ENCODE results near the gene ACTN2.

ACTN2 gene

DNA sequence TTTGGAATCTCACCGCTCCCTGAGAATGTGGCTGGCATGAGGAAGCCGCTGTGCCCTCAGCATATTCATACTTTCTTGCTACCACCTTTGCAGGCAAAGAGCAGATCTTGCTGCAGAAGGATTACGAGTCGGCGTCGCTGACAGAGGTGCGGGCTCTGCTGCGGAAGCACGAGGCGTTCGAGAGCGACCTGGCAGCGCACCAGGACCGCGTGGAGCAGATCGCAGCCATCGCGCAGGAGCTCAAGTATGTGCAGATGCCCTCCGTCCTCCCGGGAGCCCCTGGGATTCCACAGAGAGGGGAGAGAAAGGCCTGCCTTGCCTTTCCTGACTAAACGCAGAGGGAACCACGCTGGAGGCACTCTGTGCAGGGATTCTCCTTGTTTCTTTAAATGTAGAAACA is 58.2 kb downstream of the ACTN2 start:
- DNase-seq: no peak

GRCh38 chr1:236746785-236747184 is 60.5 kb downstream of the ACTN2 start:
- no peak for DNase-seq

DNA sequence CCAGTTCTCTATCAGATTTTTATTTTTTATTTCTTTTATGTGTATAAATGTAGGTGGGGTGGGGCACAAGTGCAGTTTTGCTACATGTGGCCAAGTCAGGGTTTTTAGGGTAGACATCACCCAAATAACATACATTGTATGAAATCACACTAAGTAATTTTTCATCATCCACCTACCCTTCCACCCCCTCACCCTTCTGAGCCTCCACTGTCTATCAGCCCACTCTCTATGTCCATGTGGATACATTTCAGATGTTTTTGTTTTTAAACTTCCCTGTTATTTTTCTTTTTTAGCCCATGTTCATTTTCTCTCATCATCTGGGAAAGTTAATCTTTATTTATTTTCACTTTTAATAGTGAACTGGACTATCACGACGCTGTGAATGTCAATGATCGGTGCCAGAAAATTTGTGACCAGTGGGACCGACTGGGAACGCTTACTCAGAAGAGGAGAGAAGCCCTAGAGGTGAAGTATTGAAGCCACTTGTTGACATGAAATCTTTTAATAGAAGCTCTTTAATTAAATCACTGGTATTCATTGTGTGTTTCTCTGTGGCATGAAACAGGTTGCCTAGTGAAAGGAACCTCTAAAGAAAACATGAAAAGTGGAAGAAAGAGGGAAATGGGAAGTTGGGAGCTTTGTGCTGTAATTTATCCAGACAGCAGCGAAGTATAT is 61.1 kb downstream of the ACTN2 start:
- no peak for DNase-seq

DNA sequence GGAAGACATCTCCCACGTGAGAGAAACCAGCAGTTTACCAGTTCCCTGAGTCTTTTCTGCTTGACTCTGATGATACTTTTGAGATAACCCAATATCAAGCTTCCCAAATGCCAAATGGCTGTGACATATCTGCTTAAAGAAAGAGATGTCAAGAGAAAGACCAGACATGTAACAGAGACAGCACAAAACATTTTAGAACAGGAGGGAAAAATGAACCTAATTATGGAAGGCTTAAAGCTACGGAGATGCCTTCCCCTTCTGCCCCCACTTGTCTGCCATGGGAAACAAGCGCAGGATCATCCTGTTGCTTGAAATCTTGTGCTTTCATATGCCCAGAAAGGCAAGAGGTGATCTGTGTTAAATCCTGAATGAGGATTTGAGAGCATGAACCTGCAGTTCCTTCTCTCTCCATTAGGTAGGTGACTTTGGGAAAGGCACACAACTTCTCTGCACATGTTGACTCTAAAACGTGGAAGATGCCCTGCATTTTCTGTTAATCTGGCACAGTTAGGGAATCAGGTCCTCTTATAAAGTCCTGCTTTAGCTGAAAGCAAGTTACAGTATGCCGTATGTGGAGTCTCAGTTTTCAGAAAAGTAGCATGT is 62.1 kb downstream of the ACTN2 start:
- no peak for DNase-seq

DNA sequence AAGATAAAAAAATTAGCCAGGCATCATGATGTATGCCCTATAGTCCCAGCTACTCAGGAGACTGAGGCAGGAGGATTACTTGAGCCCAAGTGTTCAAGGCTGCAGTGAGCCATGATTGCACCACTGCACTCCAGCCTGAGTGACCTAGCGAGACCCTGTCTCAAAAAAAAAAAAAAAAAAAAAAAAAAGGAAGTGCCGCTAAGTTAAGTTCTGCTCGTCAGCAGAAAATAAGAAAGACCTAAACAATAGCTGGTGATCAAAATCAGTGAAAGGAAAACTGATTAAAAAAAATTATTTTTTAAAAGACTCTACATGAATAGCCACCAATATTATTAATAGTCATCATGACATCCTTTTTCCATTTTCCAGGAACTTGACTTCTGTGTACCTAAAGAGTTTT is 64.6 kb downstream of the ACTN2 start:
- no peak for DNase-seq

DNA sequence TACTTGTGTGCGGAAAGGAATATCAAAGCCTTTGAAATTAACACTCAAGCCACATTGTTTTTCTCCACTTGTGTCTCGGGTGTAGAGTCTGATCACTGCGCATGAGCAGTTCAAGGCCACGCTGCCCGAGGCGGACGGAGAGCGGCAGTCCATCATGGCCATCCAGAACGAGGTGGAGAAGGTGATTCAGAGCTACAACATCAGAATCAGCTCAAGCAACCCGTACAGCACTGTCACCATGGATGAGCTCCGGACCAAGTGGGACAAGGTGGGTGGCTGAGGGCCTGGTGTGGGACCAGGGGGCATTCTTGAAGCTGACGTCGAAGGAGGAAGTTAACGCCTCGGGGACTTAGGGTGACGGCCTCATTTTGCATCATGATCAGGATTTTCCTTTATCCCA is 65.1 kb downstream of the ACTN2 start:
- DNase-seq: no peak

GRCh38 chr1:236751935-236752334 is 65.6 kb downstream of the ACTN2 start:
- no peak for DNase-seq

DNA sequence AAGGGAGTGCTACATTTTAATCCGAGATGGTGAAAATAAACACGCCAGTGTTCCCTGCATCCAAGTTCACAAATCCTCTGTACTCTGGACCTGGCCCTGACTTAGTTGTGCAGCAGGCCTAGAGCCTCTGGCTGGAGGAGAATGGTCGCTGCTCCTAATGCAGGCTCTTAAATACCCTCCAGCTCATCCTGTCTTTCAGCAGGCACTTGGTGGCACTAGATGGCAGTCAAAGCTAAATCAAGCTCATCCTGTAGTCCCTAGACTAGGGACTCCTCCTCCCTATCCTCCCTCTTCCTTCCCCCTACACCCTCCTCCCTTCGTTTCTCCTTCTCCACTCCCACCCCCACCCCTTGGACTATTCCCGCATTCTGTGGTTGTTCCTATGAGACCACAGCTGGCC is 67.2 kb downstream of the ACTN2 start:
- no peak for DNase-seq

- DNase-seq: no peak
Observed at GRCh38 chr1:236753964-236754363, 67.7 kb downstream of the ACTN2 start.

GRCh38 chr1:236754525-236755210 is 68.4 kb downstream of the ACTN2 start:
- DNase-seq: no peak

- DNase-seq: no peak
Observed at GRCh38 chr1:236757640-236758039, 71.3 kb downstream of the ACTN2 start.

DNA sequence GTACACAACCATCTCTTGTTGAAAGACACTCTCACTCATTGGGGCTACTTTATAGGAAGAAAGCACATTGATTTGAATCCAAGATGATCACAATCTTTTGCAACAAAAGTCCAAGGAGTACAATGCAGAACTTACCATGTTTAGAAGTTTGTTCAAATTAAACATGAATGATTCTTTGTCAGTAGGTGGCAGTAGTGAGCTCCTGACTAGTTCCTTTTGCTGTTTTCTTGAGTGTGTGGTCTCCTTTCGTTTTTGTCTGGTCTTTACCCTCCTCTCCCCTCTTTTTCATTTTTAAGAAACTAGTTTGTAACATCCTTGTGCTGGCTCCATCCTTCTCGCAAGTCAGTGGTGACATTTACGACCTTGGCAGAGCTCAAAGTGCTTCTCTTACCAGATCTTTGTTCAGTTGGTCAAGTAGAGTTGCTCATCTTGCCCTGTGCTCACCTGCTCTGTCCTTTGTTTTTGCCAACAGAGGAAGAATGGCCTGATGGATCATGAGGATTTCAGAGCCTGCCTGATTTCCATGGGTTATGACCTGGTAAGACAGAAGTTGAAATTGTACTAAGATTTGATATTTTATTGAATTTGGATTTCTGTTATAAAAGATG is 73.1 kb downstream of the ACTN2 start:
- DNase-seq: peak in 3 of 6 experiments; percentile 1 to 61 (median 43)

DNA sequence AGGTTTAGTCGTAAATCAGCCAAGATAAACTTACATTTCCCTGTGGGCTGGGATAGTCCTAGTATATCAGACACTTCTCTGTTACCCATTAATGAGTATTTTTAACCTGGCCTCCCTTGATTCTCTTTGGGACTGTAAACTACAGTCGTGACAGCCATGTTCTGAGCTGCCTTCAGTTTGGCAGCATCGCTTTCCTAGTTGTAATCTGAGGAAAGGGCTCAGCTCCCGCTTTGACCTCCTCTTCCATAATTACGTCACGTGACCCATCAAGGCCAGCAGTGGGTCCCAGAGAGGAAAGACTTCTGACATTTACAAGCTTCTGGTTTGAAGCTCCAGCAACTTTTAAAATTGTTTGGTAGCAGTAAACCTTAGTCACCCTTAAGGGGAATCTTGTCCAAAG is 74.2 kb downstream of the ACTN2 start:
- DNase-seq: no peak

DNA sequence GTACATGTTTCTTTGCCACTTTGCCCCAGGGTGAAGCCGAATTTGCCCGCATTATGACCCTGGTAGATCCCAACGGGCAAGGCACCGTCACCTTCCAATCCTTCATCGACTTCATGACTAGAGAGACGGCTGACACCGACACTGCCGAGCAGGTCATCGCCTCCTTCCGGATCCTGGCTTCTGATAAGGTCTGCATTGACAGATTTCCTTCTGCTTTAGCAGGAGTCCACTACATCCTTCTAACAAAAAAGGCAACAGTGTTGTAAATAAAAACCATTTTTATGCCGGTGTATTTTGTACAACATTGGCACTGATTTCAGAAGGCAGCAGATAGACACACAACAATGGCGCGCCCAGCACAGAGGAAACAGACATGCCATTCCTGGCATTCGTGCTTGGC is 74.7 kb downstream of the ACTN2 start:
- DNase-seq: no peak

DNA sequence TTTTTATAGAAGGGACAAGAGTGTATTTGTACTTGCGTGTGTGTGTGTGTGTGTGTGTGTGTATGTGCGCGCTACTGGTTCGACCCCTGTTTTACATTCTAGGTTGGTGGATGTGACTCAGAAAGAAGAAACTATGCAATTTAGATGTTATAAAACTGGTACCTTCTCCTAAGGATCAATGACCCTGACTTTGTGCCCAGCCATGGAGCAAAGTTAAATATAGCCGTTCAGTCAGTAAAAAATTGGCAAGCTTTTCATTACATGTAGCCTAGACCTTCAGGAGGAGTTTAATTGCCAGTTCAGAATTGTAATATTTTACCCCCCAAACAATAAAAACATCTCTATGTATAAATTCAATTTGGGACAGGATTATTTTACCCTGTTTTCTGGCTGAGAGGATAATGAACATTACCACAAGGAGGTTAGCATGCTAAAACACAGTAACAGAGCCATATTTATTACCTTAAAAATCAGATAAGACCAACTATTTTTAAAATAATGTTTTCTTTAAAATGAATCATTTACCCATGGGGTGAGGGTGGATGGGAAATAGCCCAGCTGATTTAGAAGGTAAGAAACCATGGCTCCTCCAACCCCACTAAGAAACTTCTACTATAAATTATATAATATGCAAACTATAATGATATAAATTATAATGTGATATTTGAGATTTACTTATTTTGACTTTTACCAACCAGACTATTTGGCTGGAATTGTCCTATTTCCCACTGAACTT is 75.3 kb downstream of the ACTN2 start:
- no peak for DNase-seq

DNA sequence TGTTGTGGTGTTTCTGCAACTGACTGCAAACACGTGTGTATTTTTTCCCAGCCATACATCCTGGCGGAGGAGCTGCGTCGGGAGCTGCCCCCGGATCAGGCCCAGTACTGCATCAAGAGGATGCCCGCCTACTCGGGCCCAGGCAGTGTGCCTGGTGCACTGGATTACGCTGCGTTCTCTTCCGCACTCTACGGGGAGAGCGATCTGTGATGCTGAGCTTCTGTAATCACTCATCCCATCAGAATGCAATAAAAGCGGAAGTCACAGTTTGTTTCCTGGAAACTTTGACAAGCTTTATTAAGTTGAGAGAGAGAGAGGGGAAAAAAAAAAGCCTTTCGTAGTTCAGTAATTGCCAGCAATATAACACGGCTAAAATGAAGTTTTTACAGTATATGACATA is 76.1 kb downstream of the ACTN2 start:
- DNase-seq: no peak

DNA sequence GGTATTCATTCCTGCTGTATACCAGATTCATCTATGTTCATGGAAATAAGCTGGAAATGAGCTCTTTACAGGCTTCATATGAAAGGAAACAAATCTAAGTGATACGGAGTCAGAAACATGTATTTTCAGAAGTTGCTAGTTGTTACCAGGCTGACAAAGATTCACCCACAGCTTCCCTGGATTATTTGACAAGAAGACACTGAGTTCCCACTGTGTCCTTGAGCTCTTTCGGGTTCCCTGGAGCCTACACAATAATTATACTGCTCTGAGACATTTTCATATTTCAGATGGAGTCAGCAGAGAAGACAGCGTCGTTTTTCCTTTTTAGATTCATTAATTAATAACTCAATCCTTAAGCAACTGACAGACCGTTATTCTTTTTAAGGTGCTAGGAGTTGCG is 79.5 kb downstream of the ACTN2 start:
- no peak for DNase-seq

DNA sequence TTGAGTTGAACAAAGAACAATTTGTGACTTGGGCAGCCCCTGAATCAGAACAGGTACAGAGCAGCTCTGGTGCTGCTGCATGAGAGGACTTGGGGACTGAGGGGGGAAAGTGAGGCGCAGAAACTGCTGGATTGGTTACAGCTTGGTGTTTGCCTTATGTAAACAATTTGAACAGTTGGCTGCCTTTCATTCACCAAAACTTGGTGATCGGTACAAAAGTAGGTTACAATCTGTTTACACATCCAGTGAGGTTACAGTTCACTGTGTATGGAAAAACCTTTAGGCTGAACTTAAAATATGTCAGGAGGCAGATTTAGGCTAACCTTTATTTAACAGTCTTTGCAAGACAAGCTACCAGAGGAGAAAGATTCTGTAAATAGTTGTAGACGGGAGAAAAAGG is 80.2 kb downstream of the ACTN2 start:
- no peak for DNase-seq

- no peak for DNase-seq
Observed at GRCh38 chr1:236767276-236767675, 81.0 kb downstream of the ACTN2 start.

- DNase-seq: no peak
Observed at GRCh38 chr1:236768601-236769000, 82.3 kb downstream of the ACTN2 start.

DNA sequence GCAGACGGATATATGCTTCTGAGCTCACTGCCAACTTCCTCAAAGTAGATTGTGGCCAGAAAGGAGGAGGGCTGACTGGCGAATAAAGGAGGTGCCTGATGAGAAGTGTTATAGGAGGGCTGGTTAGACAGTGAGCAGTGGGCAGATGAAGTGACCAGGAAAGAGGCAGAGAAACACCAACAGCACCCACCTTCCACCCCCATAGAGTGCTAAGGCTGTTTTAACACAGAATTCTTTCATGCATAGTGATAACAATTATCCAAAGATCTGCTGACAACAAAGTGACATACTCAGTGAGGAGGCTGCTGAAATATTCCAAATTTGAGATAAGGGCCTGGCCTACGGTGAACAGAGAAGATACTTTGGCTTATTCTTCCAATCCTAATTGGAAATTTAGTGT is 87.6 kb downstream of the ACTN2 start:
- no peak for DNase-seq

- DNase-seq: no peak
Observed at GRCh38 chr1:236774926-236775325, 88.6 kb downstream of the ACTN2 start.

GRCh38 chr1:236779312-236779711 is 93.0 kb downstream of the ACTN2 start:
- DNase-seq: no peak

Data from stimulated activated naive CD4-positive, alpha-beta T cell (primary cell).